A549 (cell line): ENCODE measurements around the gene RARB. TPM values are rescaled to one million over a fixed set of nuclear protein-coding genes. Genes with fewer than 3 reads are reported as not detected.

Experiments
- ATAC-seq, 2 experiments: fragments of 200-7000 bp in 1 of 2; fragments of >200 bp in 1 of 2; cut with Nextera tagmentation in 1 of 2; cut with Tn5 transposase in 1 of 2; 3 replicates each; pipeline versions ENCODE4 v1.8.0 to v1.9.1; 2018 to 2020; ENCODE audit warnings: mild to moderate bottlenecking in 1 of 2, moderate library complexity in 1 of 2
- CTCF ChIA-PET: fragments of 300-600 bp; sonication (Branson Sonifier 250); formaldehyde crosslinking; extraction: SDS; loops from one replicate; lab custom pipeline; 2021; ENCODE audit warnings: antibody characterized with exemption, inconsistent platforms; lab: Yijun Ruan, JAX
- POLR2A ChIA-PET: fragments of 350-600 bp; formaldehyde crosslinking; extraction: SDS; loops from one replicate; lab custom pipeline; 2021; ENCODE audit warnings: antibody characterized with exemption, inconsistent platforms; lab: Yijun Ruan, JAX
- DNase-seq, 2 experiments: peaks; one replicate each; pipeline versions ENCODE4 v3.0.0 to v3.0.0-alpha.2; 2011 to 2016; ENCODE audit warnings: low read depth in 1 of 2, low spot score in 1 of 2
- FAIRE-seq: peaks from 2 replicates; lab custom pipeline; 2011; peaks lifted over from hg19 to GRCh38; lab: Jason Lieb, UNC
- H3K27ac ChIP-seq, 2 experiments: fragments of >200 bp; sonication (Bioruptor Twin); formaldehyde crosslinking; 3 replicates each; pipeline ENCODE4 v1.5.1; 2016 to 2017
- H3K4me1 ChIP-seq: fragments of >200 bp; sonication (Bioruptor Twin); formaldehyde crosslinking; 3 replicates; pipeline ENCODE4 v1.6.1; 2016
- H3K4me2 ChIP-seq: fragments of >200 bp; sonication (Bioruptor Twin); formaldehyde crosslinking; 3 replicates; pipeline ENCODE4 v1.6.1; 2016
- H3K4me3 ChIP-seq: fragments of >200 bp; sonication (Bioruptor Twin); formaldehyde crosslinking; 3 replicates; pipeline ENCODE4 v1.5.1; 2016
- H3K9me3 ChIP-seq: fragments of >200 bp; sonication (Bioruptor Twin); formaldehyde crosslinking; 3 replicates; pipeline ENCODE4 v1.6.1; 2016
- CBX2 ChIP-seq: fragments of 200-600 bp; sonication (generic); IDR thresholded peaks from 2 replicates; pipeline ENCODE4 v1.6.1; 2016; ENCODE audit warnings: low read depth, mild to moderate bottlenecking, borderline replicate concordance
- CBX8 ChIP-seq: fragments of 200-600 bp; sonication (generic); IDR thresholded peaks from 2 replicates; pipeline ENCODE4 v1.6.1; 2016
- CEBPB ChIP-seq, 2 experiments: fragments of >200 bp in 1 of 2; sonication (Bioruptor Twin) in 1 of 2; formaldehyde crosslinking in 1 of 2; IDR thresholded peaks; 2 replicates each; pipeline ENCODE4 v1.6.1; 2012 to 2016
- CHD2 ChIP-seq: fragments of 150-350 bp; IDR thresholded peaks from 2 replicates; pipeline ENCODE4 v1.6.1; 2014; ENCODE audit warnings: low read length; ENCODE audit not compliant: partially characterized antibody
- ESRRA ChIP-seq: fragments of 150-350 bp; IDR thresholded peaks from 2 replicates; pipeline ENCODE4 v1.6.1; 2014; ENCODE audit warnings: mild to moderate bottlenecking, low read length, borderline replicate concordance
- HOXA7 ChIP-seq: fragments of 250-450 bp; sonication (Bioruptor Pico); IDR thresholded peaks from 2 replicates; pipeline ENCODE4 v1.5.0; 2020; ENCODE audit warnings: mild to moderate bottlenecking, moderate library complexity
- HOXB5 ChIP-seq: fragments of 250-450 bp; sonication (Bioruptor Pico); IDR thresholded peaks from 2 replicates; pipeline ENCODE4 v1.5.0; 2020; ENCODE audit warnings: mild to moderate bottlenecking, moderate library complexity
- MAFK ChIP-seq: fragments of 450-650 bp; IDR thresholded peaks from 2 replicates; pipeline ENCODE4 v1.6.1; 2014; ENCODE audit not compliant: partially characterized antibody
- MAZ ChIP-seq: fragments of 150-350 bp; IDR thresholded peaks from 2 replicates; pipeline ENCODE4 v1.6.1; 2014; ENCODE audit warnings: antibody characterized with exemption, low read depth, low read length, borderline replicate concordance
- MYC ChIP-seq: IDR thresholded peaks from 2 replicates; pipeline ENCODE4 v1.6.1; 2012; ENCODE audit warnings: mild to moderate bottlenecking, inconsistent platforms, low read length, improper control_type of control experiment, borderline replicate concordance
- RARB ChIP-seq: fragments of 250-450 bp; sonication (Bioruptor Pico); IDR thresholded peaks from 2 replicates; pipeline ENCODE4 v1.8.0; 2021; ENCODE audit warnings: mild to moderate bottlenecking, moderate library complexity
- RFX5 ChIP-seq: fragments of 450-650 bp; IDR thresholded peaks from 2 replicates; pipeline ENCODE4 v1.7.1; 2014; ENCODE audit warnings: antibody characterized with exemption, mild to moderate bottlenecking, moderate library complexity
- SMC3 ChIP-seq: fragments of >200 bp; sonication (Bioruptor Twin); formaldehyde crosslinking; IDR thresholded peaks from 3 replicates; pipeline ENCODE4 v1.6.1; 2018; ENCODE audit warnings: inconsistent platforms
- SREBF2 ChIP-seq: fragments of 450-650 bp; IDR thresholded peaks from 2 replicates; pipeline ENCODE4 v1.6.1; 2014; ENCODE audit warnings: mild to moderate bottlenecking, moderate library complexity
- ZFP36 ChIP-seq: fragments of 450-650 bp; IDR thresholded peaks from 2 replicates; pipeline ENCODE4 v1.6.1; 2014; ENCODE audit warnings: borderline replicate concordance; ENCODE audit not compliant: partially characterized antibody
- WGBS: methylation state at CpG from one replicate; pipeline ENCODE4 v1.1.6; 2017; ENCODE audit errors: missing lambda C conversion rate; 5-methylcytosine and 5-hydroxymethylcytosine counted together
- polyA plus RNA-seq, 4 experiments: library from polyadenylated mRNA; depleted of rRNA in 3 of 4; stranded (reverse); fragments of >200 nt; fragmentation: RNase III in 1 of 4; extraction: RNeasy Plus Mini Kit Qiagen cat#74134 plus additional on column Dnase treatment in 1 of 4; gene quantifications; 2 replicates in 3 of 4; 3 replicates in 1 of 4; pipeline ENCODE4 v1.2.3, GENCODE V29; 2011 to 2017
- TF ChIP-seq, protein P1 (sequence below): IDR thresholded peaks from 2 replicates; pipeline ENCODE4 v1.6.1; 2012; ENCODE audit warnings: low read depth, borderline replicate concordance
- TF ChIP-seq, protein P2 (sequence below): fragments of 200-600 bp; sonication (generic); IDR thresholded peaks from 2 replicates; pipeline ENCODE4 v1.6.1; 2016; ENCODE audit warnings: antibody characterized with exemption, mild to moderate bottlenecking, moderate library complexity
- TF ChIP-seq, protein P3 (sequence below): fragments of >200 bp; sonication (Bioruptor Twin); formaldehyde crosslinking; IDR thresholded peaks from 3 replicates; pipeline ENCODE4 v1.5.1; 2016

The RARB gene
- polyA plus RNA-seq, 2 of the 4 experiments (the other 2 are of a cell fraction): 24.5 to 30.8 TPM

DNA sequence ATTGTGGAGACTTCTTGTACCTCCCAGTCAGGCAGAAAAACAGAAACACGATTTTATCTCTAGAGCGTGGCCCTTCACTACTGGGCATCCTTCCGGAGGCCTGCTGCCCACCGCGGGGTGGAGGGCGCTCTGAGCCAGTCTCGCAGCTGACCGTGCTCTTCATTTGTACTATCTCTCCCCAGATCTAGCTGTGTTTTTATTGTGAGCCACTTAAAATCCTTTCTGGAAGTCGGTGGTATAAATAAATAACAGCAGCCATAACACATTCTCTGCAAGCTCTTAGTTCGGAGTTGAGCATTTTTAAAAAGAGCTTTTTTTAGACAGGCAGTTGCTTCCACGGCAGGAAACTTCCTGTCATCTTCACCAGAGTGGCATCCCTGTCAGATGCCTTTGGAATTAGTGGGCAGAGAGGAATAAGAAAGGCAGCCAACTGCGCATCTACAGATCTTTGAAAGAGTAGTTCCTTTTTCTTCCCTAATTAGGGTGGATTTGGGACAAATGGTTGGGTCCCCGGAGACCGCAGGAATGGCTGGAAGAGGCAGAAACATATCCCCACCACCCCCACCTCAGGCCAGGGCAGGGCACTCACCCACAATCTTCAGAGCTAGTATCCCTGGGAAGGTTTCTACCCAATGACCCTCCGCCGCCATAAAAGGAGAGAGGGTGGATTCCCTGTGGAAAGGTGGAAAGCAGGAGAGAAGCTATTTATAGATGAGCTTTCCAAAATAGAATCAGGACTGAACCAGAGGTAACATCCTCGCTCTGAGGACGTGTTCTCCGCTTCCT is 145.5 kb downstream of the RARB start:
- no peak for DNase-seq
- H3K4me3 ChIP-seq: no peak overlapping the region
- CTCF ChIA-PET: interaction anchor here (1.1 to 1.4 kb wide), 2 partner anchors 8 to 20 kb away, joined by 3 to 5 read pairs; no protein-coding TSS in a partner anchor
- TF ChIP-seq, protein P1, sequence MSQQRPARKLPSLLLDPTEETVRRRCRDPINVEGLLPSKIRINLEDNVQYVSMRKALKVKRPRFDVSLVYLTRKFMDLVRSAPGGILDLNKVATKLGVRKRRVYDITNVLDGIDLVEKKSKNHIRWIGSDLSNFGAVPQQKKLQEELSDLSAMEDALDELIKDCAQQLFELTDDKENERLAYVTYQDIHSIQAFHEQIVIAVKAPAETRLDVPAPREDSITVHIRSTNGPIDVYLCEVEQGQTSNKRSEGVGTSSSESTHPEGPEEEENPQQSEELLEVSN: no peak
- TF ChIP-seq, protein P2, sequence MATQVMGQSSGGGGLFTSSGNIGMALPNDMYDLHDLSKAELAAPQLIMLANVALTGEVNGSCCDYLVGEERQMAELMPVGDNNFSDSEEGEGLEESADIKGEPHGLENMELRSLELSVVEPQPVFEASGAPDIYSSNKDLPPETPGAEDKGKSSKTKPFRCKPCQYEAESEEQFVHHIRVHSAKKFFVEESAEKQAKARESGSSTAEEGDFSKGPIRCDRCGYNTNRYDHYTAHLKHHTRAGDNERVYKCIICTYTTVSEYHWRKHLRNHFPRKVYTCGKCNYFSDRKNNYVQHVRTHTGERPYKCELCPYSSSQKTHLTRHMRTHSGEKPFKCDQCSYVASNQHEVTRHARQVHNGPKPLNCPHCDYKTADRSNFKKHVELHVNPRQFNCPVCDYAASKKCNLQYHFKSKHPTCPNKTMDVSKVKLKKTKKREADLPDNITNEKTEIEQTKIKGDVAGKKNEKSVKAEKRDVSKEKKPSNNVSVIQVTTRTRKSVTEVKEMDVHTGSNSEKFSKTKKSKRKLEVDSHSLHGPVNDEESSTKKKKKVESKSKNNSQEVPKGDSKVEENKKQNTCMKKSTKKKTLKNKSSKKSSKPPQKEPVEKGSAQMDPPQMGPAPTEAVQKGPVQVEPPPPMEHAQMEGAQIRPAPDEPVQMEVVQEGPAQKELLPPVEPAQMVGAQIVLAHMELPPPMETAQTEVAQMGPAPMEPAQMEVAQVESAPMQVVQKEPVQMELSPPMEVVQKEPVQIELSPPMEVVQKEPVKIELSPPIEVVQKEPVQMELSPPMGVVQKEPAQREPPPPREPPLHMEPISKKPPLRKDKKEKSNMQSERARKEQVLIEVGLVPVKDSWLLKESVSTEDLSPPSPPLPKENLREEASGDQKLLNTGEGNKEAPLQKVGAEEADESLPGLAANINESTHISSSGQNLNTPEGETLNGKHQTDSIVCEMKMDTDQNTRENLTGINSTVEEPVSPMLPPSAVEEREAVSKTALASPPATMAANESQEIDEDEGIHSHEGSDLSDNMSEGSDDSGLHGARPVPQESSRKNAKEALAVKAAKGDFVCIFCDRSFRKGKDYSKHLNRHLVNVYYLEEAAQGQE: no peak
- TF ChIP-seq RFX5 (no peak), MAFK (no peak)
- TF ChIP-seq, all 56 proteins: peak for 0
- POLR2A ChIA-PET: no interaction called here
- H3K27ac ChIP-seq: peak overlapping the region; percentile 13 to 65; a peak in 3 of 6 replicates
- ATAC-seq (peak in 1 of 2 experiments; percentile 13; a peak in 2 of 6 replicates), FAIRE-seq (no peak)
- peaks cover 14% of the 10 kb centered on the region for H3K4me1 ChIP-seq
- no peaks in the 10 kb centered on the region for H3K9me3 ChIP-seq
- 75% methylated on average over 19 of the region's 19 CpGs for WGBS
- peak overlapping the region; percentile 28; the same call in 1 of the 3 replicates for H3K4me2 ChIP-seq

DNA sequence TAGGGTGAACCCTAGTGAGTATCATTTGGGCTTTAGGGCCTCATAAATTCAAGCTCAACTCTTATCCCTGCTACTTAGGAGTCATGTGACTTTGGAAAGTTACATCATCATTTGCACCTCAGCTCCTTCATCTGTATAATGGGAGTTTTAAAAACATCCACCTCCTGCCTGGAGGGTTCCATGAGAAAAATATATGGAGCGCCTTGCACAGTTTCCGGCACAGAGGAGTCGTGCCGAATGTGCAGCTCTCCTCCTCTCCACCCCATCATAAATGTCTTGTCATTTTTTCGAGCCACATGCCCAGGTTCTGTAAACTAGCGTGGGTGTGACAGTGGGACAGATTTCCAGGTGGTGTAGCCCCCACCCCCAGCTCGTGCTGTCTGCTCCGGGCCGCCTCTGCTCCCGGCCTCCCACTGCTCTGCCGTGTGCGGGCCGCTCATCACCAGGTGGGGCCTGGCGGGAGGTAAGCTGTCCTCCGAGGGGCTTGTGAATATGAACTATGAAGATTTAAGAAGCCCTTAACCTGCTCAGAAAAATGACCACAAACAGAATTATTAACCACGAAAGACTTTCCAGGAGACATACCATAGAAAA is 146.2 kb downstream of the RARB start:
- CTCF ChIA-PET: interaction anchor here (1.1 kb wide), 1 partner anchor 19 kb away, joined by 3 read pairs; no protein-coding TSS in a partner anchor
- Histone ChIP-seq H3K9me3 (no peaks in the 10 kb centered on the region), H3K4me1 (peaks cover 14% of the 10 kb centered on the region), H3K4me3 (no peak overlapping the region), H3K27ac (no peak overlapping the region), H3K4me2 (no peak overlapping the region)
- WGBS: 93% methylated on average over 13 of the region's 16 CpGs
- TF ChIP-seq CBX2 (no peak), CBX8 (no peak), MAZ (no peak), ZFP36 (no peak), ESRRA (no peak), CEBPB (IDR thresholded peaks at IDR 0.05) (no peak), CHD2 (no peak), SMC3 (no peak), RARB (CRISPR knock-in tag) (no peak), MYC (no peak), SREBF2 (no peak), HOXB5 (CRISPR knock-in tag) (no peak), HOXA7 (CRISPR knock-in tag) (no peak)
- TF ChIP-seq, protein P3, sequence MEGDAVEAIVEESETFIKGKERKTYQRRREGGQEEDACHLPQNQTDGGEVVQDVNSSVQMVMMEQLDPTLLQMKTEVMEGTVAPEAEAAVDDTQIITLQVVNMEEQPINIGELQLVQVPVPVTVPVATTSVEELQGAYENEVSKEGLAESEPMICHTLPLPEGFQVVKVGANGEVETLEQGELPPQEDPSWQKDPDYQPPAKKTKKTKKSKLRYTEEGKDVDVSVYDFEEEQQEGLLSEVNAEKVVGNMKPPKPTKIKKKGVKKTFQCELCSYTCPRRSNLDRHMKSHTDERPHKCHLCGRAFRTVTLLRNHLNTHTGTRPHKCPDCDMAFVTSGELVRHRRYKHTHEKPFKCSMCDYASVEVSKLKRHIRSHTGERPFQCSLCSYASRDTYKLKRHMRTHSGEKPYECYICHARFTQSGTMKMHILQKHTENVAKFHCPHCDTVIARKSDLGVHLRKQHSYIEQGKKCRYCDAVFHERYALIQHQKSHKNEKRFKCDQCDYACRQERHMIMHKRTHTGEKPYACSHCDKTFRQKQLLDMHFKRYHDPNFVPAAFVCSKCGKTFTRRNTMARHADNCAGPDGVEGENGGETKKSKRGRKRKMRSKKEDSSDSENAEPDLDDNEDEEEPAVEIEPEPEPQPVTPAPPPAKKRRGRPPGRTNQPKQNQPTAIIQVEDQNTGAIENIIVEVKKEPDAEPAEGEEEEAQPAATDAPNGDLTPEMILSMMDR: no peak
- POLR2A ChIA-PET: no interaction called here
- ATAC-seq (no peak), FAIRE-seq (no peak), DNase-seq (no peak)
